Measurements from ENCODE around the gene KRT38.

DNA sequence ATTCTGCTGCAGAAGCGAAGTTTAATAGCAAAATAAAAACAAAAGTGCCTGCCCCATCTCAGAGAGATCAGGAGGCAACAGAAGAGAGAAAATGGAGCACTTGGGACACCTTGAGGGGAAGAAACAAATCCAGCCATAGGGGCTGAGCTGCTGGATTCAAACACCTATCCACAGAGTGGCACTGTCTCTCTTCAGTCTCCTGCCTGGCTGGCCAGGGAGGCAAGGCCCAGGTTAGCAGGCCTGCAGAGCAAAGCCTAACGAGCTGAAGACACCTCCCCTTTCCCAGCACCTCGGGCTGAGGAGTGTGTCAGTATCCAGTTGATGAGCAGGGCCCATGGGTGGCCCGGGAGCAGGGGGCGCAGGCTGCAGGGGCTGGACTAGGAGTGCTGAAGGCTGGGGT is 34.6 kb downstream of the KRT38 start:
- TF ChIP-seq, protein P1, sequence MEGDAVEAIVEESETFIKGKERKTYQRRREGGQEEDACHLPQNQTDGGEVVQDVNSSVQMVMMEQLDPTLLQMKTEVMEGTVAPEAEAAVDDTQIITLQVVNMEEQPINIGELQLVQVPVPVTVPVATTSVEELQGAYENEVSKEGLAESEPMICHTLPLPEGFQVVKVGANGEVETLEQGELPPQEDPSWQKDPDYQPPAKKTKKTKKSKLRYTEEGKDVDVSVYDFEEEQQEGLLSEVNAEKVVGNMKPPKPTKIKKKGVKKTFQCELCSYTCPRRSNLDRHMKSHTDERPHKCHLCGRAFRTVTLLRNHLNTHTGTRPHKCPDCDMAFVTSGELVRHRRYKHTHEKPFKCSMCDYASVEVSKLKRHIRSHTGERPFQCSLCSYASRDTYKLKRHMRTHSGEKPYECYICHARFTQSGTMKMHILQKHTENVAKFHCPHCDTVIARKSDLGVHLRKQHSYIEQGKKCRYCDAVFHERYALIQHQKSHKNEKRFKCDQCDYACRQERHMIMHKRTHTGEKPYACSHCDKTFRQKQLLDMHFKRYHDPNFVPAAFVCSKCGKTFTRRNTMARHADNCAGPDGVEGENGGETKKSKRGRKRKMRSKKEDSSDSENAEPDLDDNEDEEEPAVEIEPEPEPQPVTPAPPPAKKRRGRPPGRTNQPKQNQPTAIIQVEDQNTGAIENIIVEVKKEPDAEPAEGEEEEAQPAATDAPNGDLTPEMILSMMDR (IDR thresholded peaks at IDR 0.05): no peak
- no peak for TF ChIP-seq POLR2AphosphoS5 (IDR thresholded peaks at IDR 0.05)
- no peak for TF ChIP-seq POLR2A (IDR thresholded peaks at IDR 0.05)
- no peak for TF ChIP-seq EP300 (IDR thresholded peaks at IDR 0.05)
